ENCODE measurements around the gene CD300LG. TPM values are rescaled to one million over a fixed set of nuclear protein-coding genes. Genes with fewer than 3 reads are reported as not detected.

CD300LG gene
- total and polyA plus RNA-seq, 8 donors = 0.09 to 4.3 (median 0.43) TPM

DNA sequence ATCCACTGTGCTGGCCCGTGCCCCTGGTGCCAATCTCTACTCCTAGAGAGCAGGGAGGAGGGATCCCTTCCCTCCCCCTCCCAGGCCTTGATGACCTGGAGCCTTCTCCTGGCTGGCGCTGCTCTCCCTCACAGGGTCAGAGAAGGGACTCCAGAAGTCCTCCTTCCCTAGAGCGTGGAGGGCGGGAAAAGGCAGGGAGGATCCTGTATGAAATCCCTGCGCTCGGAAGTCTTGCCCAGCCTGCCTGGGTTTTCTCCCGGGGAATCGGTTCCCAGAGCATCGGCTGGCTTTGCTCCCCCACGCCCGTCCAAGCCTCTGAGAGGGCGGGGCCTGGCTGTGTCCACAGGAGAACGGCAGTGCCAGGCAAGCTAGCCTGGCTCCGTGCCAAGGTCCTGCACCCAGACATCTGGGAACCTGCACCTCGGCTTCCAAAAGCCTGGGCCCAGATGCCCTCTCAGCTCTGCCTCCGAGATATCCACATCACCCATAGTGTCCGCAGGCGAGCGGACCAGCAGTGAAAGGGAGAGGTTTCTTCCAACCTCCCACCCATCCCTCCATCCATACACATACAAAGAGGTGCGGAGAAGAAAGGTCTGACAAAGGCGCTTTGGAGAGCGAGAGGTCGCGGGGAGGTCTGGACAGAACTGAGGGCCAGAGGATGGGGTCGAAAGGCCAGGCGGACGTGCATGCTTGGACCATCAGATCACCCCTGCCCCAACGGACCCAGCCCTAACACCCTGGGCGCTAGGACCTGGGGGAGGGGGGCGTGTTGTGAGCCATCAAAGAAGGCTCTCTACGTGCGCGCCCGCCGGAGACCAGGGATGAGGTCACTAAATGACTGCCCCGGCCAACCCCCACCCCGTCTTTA is 59.2 kb downstream of the CD300LG start:
- ATAC-seq (peak; percentile 72 to 80 (median 76)), DNase-seq (peak; percentile 64 to 90 (median 76)), FAIRE-seq (no peak)
- Histone ChIP-seq H3K27me3 (no peaks in the 10 kb centered on the region), H3K27ac (no peak overlapping the region), H3K9me3 (no peaks in the 10 kb centered on the region), H3K4me3 (peak overlapping the region in 2 of 4 donors; percentile 57 to 59), H3K36me3 (no peaks in the 10 kb centered on the region), H3K4me1 (peaks cover 0 to 7% (median 0%) of the 10 kb centered on the region in 3 donors)
- intact Hi-C loops (cut with DNase I) = no loop called here
- TF ChIP-seq, protein P1, sequence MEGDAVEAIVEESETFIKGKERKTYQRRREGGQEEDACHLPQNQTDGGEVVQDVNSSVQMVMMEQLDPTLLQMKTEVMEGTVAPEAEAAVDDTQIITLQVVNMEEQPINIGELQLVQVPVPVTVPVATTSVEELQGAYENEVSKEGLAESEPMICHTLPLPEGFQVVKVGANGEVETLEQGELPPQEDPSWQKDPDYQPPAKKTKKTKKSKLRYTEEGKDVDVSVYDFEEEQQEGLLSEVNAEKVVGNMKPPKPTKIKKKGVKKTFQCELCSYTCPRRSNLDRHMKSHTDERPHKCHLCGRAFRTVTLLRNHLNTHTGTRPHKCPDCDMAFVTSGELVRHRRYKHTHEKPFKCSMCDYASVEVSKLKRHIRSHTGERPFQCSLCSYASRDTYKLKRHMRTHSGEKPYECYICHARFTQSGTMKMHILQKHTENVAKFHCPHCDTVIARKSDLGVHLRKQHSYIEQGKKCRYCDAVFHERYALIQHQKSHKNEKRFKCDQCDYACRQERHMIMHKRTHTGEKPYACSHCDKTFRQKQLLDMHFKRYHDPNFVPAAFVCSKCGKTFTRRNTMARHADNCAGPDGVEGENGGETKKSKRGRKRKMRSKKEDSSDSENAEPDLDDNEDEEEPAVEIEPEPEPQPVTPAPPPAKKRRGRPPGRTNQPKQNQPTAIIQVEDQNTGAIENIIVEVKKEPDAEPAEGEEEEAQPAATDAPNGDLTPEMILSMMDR (IDR thresholded peaks at IDR 0.05) = no peak
- WGBS, 2 donors = 2 to 5% methylated on average over 37 of the region's 37 CpGs

DNA sequence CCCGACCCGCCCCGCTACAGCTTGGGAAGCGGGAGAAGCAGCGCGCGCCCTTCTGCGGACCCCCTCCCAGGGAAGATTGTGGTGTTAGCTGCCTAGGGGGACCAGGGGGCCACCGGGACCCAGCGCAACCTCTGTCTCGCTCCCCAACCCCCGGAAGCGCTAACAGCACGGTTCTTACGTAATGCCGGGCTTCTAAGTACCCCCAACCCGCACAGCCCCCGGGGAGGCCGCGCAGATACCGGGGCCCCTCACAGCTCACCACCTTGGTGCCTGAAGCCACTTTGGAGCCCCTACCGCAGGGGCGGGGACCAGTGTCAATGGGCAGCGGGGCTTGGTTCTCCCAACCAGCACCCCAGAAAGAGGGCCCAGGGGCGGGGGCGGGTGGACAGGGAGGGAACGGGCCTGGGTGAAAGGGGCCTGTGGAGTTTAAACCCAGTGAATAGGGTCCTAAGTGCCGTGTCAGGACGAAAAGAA is 60.0 kb downstream of the CD300LG start:
- ATAC-seq (peak; percentile 11 to 19 (median 18)), FAIRE-seq (no peak), DNase-seq (no peak)
- Histone ChIP-seq H3K36me3 (no peaks in the 10 kb centered on the region), H3K27ac (peak overlapping the region in 1 of 4 donors; percentile 8), H3K9me3 (no peaks in the 10 kb centered on the region), H3K27me3 (no peaks in the 10 kb centered on the region), H3K4me1 (peaks cover 0 to 7% (median 0%) of the 10 kb centered on the region in 3 donors), H3K4me3 (peak overlapping the region; percentile 29 to 59 (median 48))
- intact Hi-C loops (cut with DNase I) = no loop called here
- TF ChIP-seq, protein P1 (IDR thresholded peaks at IDR 0.05) = no peak
- 2% methylated on average over 27 to 29 of the region's 29 CpGs for WGBS, 2 donors

DNA sequence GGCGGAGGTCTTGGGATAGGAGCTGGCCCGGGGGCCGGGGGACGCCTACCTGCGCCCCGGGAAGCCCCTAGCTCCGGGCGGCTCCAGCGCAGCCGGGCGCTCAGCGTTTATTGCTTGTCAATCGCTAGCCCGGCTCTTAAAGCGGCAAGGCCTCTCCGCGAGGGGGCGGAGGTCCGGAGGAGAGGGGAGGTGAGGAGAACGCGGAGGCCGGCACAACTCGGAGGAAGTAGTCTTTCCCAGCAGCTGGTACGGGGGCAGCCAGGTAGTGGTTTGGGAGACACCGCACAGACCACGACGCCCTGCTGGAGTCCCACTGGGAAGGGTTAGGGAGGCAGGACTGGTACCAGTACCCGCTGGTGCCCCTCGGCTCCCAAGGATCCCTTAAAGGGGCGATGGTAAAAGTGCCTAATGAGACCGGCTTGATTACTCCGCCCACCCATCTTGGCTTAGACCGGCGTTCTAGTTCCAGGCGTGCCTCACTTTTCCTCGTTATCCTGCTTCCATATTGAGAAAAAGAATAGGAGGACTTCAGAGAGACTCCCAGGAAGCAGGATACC is 60.5 kb downstream of the CD300LG start, which contains the start of gene MPP2:
TSS of gene MPP2 (minus strand) at position 112 of the 557 bp plus-strand sequence. CDS start 3,076 bp downstream, outside the sequence.
- Histone ChIP-seq H3K36me3 (no peaks in the 10 kb centered on the region), H3K9me3 (no peaks in the 10 kb centered on the region), H3K4me1 (peaks cover 0 to 7% (median 0%) of the 10 kb centered on the region in 3 donors), H3K4me3 (peak within 1 kb of the TSS; percentile 29 to 59 (median 48)), H3K27me3 (no peaks in the 10 kb centered on the region), H3K27ac (peak within 1 kb of the TSS in 1 of 4 donors; percentile 8)
- TF ChIP-seq, protein P1 (IDR thresholded peaks at IDR 0.05) = no peak
- peak; percentile 67 to 83 (median 72) for ATAC-seq
- 7 to 8% methylated on average over 36 of the region's 36 CpGs for WGBS, 2 donors
- intact Hi-C loops (cut with DNase I) = no loop called here
- no peak for FAIRE-seq
- DNase-seq = peak; percentile 51 to 87 (median 70)

DNA sequence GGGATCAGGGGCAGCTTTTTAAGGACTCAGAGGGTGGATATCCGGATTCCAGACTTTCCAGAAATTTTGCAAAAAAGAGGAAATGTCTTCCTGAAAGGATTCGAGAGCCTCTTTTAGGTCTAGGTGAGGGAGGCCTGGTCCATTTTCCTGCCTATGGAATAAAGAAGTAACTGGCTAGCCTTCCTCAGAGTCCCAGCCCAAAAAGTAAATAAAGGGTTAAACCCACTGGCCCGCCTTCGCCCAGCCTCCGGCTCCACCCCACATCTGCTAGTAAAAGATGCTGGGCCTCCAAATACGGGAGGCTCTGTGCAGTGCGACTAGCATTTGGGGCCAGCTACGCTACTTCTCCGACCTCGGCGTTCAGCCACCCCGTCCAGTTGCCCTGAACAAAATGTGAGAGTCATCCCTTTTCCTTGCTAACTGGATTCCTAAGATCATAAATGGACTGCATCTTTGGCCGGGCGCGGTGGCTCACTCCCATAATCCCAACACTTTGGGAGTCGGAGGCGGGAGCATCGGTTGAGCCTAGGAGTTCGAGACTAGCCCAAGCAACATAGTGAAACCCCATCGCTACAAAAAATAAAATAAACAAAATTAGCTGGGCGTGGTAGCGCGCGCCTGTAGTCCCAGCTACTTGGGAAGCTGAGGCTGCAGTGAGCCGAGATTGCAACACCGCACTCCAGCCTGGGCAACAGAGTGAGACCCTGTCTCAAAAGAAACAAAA is 61.2 kb downstream of the CD300LG start:
- ATAC-seq (peak in 3 of 4 donors; percentile 37 to 53 (median 49)), FAIRE-seq (no peak), DNase-seq (peak in 1 of 6 donors; percentile 33)
- no peaks in the 10 kb centered on the region for H3K9me3 ChIP-seq
- TF ChIP-seq, protein P1 (IDR thresholded peaks at IDR 0.05) = no peak
- WGBS, 2 donors = 59 to 62% methylated on average over 26 of the region's 26 CpGs
- peak overlapping the region in 1 of 4 donors; percentile 59 for H3K4me3 ChIP-seq
- H3K27ac ChIP-seq = no peak overlapping the region
- H3K36me3 ChIP-seq = no peaks in the 10 kb centered on the region
- intact Hi-C loops (cut with DNase I) = no loop called here
- H3K4me1 ChIP-seq = peaks cover 0 to 7% (median 0%) of the 10 kb centered on the region in 3 donors
- H3K27me3 ChIP-seq = no peaks in the 10 kb centered on the region

Data from pancreas (tissue), 10 donors.